GM19468 (cell line): ENCODE data around the gene APLNR.

Experiments
- ATAC-seq: cut with Tn5 transposase; IDR thresholded peaks from one replicate; pipeline ENCODE4 v1.9.1; 2021; ENCODE audit warnings: mild to moderate bottlenecking, moderate library complexity, moderate number of reproducible peaks; ENCODE audit not compliant: unreplicated experiment; ENCODE audit errors: extremely low read depth

Gene APLNR

DNA sequence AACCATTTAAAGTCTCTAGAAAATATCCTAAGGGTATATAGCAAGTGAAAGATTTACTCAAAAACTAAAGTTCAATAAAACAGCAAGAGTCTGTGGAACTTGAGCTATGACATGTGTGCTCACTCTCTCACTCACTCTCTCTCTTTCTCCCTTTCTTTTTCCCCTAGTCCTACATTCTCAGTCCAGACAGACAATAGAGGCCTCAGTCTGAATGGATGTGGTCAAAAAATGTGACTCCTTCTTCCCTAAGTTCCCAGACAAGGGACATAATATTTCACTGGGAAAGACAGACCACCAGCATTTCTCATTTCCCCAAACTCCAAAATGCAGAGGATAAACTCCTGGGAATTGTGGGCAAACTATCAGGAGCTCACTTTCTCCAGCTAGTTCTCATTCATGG is 17.6 kb upstream of the APLNR start:
- no peak for ATAC-seq

DNA sequence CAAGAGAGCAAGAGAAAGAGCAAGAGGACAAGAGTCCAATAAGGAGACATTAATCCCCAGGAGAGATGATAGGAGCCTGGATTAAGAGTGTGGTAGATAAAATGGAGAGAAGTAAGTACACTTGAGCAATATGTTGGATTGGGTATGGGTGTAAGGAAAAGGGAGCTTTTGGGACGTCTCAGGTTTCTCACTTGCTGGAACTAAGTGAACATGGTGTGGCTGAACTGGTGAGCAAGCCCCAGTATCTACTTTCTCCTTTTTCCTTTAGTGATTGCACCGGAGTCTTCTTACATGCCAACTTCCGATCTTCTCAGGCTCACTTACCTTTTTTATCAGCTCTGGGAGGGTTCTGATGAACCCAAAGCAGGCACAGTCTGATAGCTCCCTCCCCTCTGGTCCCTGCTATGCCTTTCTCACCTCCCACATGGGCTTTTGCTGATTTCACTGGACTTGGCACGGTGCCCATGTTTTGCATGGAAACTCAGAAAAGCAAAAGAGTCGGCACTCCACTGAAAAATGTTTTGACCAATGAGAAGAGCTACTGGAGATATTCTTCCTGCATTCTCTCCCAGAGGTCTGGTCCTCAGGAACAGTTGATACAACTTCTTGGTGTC is 14.5 kb upstream of the APLNR start:
- ATAC-seq, result no peak

DNA sequence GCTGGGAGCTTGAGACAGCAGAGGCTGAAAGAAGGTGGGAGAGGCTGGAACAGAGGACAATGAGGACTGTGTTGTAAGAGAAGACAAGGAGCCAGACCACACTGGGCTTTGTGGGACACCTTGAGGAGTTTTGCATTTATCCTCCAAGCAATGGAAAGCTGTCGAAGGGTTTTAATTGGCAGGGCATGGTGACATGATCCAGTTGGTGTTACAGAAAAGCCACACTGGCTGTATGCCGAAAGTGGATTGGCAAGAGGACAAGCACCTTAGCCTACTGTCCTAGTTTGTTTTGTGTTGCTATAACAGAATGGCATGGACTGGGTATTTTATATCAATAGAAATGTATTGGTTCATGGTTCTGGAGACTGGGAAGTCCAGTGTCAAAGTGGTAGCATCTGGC is 14.0 kb upstream of the APLNR start:
- ATAC-seq, result no peak

DNA sequence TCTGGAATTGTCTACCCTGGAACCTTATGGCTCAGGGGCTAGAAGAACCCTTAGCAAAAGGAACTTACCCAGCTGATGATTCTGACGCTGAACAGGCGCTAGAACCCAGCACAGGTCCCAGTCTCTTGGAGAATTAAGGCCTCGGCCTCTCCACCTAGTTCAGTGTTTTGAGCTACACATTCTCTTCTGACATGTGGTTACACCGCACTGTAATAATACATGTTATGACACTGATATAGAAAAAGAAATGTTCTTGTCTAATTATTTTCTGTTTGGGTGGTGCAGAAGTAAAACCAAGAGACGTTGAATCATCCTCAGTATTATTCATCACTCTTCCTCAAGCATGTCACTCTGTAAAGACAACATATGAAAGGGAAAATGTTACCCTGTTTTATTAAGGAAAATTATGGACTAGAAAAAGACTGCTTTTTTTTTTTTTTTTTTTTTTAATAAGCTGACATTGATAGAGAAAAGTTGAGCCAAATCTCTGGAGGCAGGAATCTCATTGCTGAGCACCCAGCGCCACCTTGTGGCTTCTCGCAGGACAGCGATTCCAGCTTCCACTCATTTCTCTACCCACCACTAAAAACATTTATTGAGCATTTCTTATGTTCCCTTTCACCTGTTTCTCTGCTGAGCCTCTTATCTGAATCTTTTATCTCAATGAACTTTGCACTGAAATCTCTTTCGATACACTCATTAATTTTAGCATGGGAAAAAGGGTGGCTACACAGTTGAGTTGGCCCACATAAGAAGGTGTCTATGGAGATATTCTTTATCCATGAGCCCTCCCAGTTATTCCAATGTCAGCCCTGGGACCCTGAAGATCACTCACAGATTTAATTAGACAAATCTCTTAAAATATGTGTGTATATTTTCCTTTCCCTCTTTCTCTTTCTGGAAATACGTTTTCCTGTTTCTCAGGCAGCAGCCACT is 12.6 kb upstream of the APLNR start:
- ATAC-seq, result no peak

DNA sequence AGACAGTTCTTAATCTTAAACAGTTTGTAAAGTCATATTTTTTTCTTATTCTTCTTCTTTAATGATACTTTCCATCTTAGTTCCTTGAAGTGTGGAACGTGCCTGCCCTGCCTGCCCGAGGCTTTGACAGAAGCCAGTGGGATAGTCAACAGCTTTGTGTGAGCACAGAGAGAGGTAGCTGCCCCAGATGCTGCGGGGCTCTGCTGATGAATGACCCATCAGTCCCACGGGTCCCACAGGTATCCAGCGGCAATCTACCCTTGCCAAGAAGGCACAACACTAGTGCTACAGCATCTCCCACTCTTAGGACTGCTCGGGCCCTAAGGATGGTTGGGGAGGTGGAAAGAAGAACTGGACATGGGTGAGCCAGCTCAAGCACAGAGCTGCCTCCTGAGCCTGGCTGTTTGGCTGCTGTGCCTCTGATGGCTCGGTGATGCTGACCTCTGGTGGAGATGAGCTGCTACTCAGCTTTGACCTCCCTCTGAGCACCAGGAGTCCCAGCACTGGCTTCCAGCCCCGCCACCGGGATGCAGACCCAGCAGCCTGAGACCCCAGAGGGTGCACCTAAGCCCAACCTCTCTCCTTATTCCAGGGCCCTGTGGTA is 11.8 kb upstream of the APLNR start:
- no peak for ATAC-seq

DNA sequence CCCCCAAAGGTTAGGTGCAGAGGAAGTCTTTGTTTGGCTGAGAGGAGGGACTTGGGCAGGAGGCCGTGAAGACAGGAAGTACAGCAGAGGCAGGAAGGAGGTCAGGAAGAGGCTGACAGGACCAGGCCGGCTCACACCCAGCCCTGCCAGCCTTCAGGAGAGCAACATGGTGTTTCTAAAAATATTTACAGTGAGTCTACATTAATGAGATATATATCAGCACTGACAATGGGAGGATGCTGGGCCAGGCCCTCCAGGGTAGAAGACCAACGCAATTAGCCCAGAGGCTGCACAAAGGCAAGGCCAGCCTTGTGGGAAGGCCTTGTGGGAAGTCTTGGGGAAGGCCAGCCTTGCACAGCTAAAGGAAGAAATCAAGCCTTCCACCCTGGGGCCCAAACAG is 7.9 kb upstream of the APLNR start:
- ATAC-seq, result no peak

DNA sequence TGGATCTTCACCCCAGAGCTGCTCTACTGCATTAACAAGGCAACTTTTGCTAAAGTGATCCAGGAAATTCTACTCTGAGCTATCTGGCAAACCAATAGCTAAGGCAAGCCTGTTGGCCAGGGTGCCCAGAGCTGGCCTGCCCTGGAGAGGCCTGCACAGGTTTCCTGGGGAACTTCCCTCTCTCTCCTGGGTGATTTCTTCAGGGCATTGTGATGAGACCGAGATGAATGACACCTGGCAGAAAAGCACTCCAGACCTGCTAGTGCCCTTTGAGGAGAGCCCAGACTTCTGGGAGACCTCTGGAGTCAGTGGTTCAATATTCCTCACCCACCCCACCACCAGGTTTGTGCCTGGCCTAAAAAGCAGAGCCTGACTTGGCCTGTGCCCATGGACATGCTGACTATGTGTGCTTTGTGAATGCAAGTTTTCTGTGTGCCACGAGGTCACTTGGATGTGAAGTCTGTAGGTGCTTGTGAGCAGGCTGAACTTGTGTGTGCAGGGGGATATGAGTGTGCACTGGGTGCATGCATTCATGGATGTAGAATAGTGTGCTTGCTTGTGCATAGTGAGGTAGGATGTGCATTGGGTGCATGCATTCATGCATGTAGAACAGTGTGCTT is 4.4 kb upstream of the APLNR start:
- ATAC-seq, result no peak

DNA sequence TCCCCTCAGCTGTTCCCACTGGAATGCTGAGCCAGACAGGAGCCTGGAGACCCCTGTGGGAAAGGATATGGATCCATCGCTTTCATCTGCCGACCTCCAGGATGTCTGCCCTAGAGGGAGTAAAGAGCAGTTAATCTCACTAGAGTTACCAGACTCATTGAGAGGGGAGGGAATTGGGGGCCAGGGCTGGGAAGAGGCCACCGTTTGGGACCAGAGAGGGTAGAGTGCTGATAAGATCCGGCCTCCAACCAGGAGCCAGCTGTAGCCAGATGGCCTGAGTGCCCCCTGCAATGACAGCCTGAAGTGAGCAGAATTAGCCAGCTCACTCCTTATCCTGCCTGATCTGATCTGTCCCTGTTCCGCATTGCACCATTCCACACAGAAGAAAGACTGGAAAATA is 3.7 kb upstream of the APLNR start:
- no peak for ATAC-seq

DNA sequence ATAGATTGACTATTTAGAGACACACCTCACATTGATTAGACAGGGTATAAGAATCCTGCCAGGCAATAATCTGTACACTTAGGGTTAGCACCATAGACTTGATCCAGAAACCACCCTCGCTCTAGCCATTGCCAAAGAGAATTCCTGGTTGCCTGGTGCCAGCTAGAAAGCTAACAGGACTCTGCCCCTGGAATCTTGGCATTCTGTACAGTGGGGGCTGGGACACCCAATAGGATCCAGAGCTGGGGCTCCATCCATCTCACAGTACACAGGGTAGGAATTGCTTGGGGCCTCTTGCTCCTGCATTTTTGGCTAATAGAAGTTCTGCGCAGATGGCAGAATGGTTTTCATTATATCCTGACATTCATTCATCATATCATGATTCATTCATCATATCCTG is 3.0 kb upstream of the APLNR start:
- ATAC-seq, result no peak

DNA sequence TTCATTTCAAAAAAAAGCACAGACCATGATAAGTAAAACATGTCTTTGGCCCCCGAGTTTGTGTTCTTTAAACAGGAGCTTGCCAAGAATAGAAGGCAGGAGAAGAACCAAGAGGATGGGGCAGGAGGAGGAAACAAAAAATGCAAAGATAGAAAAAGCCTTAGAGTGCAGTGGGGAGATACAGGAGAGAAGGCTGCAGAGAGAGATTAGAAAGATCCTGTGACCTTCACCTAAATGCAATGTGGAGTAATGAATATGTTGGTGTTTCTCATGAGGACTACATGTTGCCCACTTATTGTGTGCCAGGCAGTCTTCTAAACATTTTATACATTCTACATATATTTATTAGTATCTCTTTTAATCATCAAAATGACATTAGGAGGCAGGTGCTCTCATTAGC is 2.3 kb upstream of the APLNR start:
- ATAC-seq, result no peak

DNA sequence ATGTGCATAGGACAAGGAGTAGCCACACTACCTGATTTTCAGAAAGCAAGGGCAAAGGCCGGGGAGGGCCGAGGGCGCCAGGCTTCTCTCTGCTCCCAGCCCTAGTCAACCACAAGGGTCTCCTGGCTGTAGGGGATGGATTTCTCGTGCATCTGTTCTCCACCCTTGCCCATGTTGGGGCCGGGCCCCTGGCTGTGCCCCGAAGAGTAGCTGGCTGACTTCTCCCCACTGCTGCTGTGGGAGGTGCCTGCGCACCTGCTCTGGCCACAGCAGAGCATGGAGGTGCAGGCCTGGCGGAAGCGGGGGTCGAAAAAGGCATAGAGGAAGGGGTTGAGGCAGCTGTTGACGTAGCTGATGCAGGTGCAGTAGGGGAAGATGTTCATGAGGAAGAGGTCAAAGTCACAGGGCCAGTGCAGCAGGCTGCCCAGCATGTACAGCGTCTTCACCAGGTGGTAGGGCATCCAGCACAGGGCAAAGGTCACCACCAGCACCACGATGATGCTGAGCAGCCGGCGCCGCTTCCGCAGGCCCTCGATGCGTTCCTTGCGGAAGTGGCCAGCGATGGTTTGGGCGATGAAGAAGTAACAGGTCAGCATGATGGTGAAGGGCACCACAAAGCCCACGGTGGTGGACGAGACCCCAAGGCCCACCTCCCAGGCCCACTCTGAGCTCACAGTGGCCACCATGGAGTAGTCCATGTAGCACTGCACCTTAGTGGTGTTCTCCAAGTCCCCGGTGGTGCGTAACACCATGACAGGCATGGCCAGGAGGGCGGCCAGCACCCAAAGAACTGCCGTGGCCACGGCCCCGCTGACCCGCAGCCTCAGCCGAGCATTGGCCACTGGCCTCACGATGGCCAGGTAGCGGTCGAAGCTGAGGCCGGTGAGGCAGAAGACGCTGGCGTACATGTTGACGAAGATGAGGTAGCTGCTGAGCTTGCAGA is 1.0 kb downstream of the APLNR start:
- ATAC-seq, result no peak

DNA sequence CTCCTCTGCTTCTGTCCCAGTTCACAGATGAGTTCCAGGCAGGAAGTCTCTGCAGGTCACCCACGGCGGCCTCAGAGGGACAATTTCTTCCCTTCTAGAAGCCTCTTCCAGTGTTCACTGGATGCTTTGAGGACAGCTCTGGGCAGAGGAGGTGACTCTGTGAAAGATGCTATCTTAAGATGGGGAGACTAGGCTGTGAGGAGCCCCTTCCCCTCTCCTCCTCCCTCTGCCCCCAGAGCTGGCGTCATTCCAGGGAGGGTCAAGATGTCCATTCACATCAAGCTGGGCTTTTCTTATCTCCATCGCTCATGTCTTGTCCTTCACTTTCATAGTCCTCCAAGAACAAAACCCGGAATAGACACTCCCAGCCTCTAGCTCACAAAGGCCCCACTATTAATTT is 3.3 kb downstream of the APLNR start:
- ATAC-seq, result no peak

DNA sequence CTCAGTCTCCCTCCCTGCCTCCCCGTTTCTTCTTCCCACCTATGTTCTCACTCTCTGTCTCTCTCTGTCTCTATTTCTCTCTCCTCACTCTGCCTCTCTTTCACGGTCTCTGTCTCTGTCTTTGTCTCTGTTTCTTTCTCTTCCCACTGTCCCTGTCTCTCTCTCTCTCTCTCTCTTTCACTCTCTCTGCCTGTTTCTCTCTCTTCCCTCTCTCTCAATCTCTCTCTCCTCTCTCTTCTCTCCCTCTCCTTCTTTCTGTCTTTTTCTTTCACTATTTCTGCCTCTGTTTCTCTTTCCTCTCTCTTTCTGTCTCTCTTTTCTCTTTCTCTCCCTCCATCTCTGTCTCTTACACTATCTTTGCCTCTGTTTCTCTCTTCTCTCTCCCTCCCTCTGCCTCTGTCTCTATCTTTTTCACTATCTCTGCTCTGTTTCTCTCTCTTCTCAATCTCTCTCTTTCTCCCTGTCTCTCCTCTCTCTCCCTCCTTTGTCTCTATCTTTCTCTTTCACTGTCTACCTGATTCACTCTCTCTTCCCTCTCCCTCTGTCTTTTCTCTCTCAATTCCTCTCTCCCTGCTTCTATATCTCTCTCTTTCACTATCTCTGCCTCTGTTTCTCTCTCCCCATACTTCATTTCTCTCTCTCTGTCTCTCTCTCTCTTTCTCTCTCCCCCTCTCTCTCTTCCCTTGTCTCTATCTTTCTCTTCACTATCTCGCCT is 5.4 kb downstream of the APLNR start:
- ATAC-seq, result no peak

DNA sequence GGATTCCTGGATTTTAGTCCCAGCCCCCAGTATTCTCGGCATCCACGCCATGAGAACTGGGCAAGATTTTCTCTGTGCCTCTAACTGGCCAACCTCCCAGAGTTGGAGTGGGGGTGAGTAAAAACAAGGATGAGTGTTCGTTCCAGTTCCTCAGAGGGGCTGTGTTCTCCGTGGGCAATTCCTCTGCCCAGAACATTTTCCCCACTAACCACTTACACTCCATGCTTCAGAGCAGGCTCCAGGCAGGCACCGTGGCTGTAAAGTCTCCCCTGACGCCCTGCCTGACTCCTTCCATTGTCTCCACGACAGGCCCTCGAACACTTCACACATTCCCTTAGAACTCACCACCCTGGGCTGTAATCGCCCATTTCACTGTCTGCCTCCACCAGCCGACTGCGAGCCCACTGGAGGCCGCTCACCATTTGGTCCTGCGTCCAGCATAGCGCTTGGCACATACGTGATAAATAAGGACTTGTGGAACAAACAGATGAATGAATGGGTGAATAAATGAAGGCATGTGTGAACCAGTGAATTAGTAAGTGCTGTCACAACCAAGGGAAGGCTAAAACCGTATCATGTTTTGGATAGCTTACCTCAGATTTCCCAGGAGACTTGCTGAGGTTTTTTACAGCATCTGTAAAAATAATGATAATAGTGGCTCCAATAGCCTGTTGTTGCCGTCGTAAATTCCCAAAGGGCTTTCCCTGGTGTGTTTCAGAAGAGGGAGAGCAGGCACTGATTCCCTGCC is 6.1 kb downstream of the APLNR start:
- ATAC-seq, result no peak

DNA sequence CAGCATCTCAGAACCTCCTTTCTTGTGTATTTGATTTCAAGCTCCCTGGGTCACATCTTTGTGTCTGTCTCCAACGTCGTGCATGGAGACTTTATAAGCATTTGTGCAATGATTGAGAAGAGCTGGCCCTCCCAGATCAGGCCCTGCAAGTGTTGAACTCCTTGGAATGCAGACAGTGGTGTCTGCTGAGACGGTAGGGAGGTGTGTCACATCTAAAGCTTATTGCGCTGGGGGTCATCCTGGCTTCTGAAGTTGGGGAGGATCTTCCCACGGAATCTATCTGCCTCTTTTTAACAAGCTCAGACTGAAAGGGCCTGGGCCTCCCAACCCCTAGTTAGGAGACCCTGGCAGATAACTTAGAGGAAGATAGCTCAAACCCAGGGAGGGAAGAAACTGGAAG is 6.7 kb downstream of the APLNR start:
- no peak for ATAC-seq

DNA sequence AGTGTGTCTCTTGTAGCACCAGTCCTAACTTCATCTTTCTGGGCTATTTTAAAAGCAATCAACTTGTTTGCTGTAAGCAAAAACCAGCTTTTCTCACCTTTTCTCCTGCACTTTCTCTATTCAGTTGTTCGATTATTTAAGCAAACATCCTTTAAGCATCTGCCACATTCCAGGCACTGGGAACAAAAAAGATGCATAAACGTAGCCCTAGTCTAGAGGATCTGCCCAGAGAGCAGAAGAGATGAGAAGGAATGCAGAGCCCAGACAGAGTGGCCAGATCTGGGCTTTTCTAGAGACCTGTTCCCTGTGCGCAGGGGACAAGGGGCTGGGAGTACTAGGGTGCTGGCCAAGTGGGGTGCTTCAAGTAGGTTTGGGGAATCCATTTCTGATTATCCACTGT is 8.4 kb downstream of the APLNR start:
- no peak for ATAC-seq

DNA sequence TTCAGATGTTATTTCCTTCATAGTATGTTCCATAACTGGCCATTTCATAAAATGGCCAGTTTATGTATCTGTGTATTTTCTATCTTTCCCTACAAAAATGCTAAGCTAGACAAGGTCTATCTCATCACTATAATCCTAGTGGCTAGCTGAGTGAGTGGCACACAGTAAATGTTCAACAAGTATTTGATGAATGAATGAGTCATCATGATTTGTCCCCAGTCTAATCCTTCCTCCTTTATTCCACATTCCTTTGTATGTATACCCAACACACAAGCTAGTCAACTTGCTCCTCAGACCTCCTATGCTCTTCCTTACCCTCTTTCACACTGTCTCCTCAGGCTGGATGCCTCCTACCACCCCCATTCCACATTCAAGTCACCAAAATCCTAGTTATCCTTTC is 12.5 kb downstream of the APLNR start:
- no peak for ATAC-seq

DNA sequence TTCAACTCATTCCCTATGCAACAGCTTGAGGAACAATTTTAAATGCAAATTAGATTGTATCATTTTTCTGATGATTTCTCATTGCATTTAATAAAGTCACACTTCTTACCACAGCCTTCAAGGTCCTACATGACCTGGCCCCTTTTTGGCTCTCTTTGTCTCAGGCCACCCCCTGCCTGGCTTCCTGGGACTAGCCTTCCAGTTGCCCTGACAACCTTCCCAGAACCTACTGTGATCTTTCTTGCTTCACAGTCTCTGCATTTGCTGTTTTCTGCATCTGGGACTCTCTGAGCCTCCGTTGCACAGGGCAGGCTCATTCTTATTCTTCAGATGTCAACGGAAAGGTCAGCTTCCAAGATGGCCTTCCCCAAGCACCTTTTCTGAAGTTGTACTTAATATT is 12.9 kb downstream of the APLNR start:
- ATAC-seq, result no peak

DNA sequence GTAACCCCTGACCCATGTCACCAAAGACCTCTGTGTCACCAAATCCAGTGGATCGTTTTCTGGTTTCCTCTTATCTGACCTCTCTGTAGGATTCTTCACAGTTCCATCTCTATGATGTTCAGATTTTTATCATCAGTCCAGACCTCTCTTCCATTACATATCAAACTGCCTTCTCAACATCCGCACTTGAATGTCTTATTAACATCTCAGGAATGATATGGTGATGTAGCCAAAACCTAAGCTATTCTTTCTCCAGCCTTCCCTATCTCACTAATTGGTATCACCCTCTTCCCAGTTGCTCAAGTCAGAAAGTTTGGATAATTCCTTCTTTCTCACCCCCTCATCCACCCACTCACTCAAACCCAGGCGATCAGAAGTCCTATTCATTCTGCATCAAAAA is 13.4 kb downstream of the APLNR start:
- ATAC-seq, result no peak
